Naive thymus-derived CD8-positive, alpha-beta T cell (primary cell): ENCODE data around the gene BICDL1. TPM values are rescaled to one million over a fixed set of nuclear protein-coding genes. Genes with fewer than 3 reads are reported as not detected.

Source experiments
- ATAC-seq, 2 donors: fragments of 150-1000 bp; cut with Tn5 transposase in 1 of 2; sonication (Bioruptor Pico), chemical (Tn5 transposase) in 1 of 2; 1 replicate in 1 of 2; 2 replicates in 1 of 2; pipeline ENCODE4 v1.10.0; 2021; ENCODE audit warnings: mild to moderate bottlenecking in 2 of 2, moderate library complexity in 2 of 2
- POLR2A ChIA-PET: fragments of 350-600 bp; sonication (Branson Sonifier 250); formaldehyde crosslinking; loops from one replicate; lab custom pipeline; 2021; ENCODE audit warnings: antibody characterized with exemption; lab: Charles Lee
- DNase-seq, 10 donors: peaks; one replicate each; pipeline versions ENCODE4 v3.0.0 to v3.0.0-alpha.2; 2020 to 2022
- H3K27ac Mint-ChIP-seq, 10 donors: one replicate each; pipeline ENCODE4 v1.8.0; 2020 to 2022; ENCODE audit warnings: mild to moderate bottlenecking in 10 of 10, mixed read lengths in 10 of 10, moderate library complexity in 4 of 10, inconsistent platforms in 1 of 10
- H3K27me3 Mint-ChIP-seq, 5 donors: one replicate each; pipeline ENCODE4 v1.8.0; 2021 to 2022; ENCODE audit warnings: mixed read lengths in 5 of 5
- H3K36me3 Mint-ChIP-seq, 3 donors: one replicate each; pipeline ENCODE4 v1.8.0; 2020 to 2022; ENCODE audit warnings: mixed read lengths in 3 of 3, mild to moderate bottlenecking in 2 of 3, inconsistent platforms in 1 of 3
- H3K4me1 Mint-ChIP-seq, 4 donors: one replicate each; pipeline ENCODE4 v1.8.0; 2021 to 2022; ENCODE audit warnings: mixed read lengths in 4 of 4
- H3K4me3 Mint-ChIP-seq, 10 donors: one replicate each; pipeline ENCODE4 v1.8.0; 2020 to 2022; ENCODE audit warnings: mild to moderate bottlenecking in 10 of 10, mixed read lengths in 10 of 10, moderate library complexity in 6 of 10, inconsistent platforms in 1 of 10
- H3K9me3 Mint-ChIP-seq, 9 donors: one replicate each; pipeline ENCODE4 v1.8.0; 2020 to 2022; ENCODE audit warnings: mixed read lengths in 9 of 9, mild to moderate bottlenecking in 3 of 9, inconsistent platforms in 1 of 9, moderate library complexity in 1 of 9
- polyA plus RNA-seq, 3 donors: library from polyadenylated mRNA; unstranded; fragments of 300-500 nt; fragmentation: Illumina TruSeq; gene quantifications; one replicate each; pipeline ENCODE4 v1.2.3, GENCODE V29; 2021
- total RNA-seq, 8 experiments: library from RNA in 2 of 8; stranded (reverse) in 2 of 8; gene quantifications; one replicate each; pipeline ENCODE4 v1.2.3 and lab custom pipeline; 2021 to 2026

BICDL1 gene
- total and polyA plus RNA-seq, 5 experiments from 2014 or later: 1.2 to 157 (median 1.9) TPM

- H3K4me1 Mint-ChIP-seq: peaks cover 7 to 27% (median 11%) of the 10 kb centered on the region in 4 donors
- DNase-seq (no peak), ATAC-seq (no peak)
- H3K27ac Mint-ChIP-seq: peak overlapping the region in 1 of 10 donors; percentile 59
- H3K4me3 Mint-ChIP-seq: no peak overlapping the region
- no peaks in the 10 kb centered on the region for H3K27me3 Mint-ChIP-seq
- H3K9me3 Mint-ChIP-seq: no peaks in the 10 kb centered on the region
- POLR2A ChIA-PET: interaction anchor here (0.6 kb wide), 1 partner anchor 39 kb away, joined by 3 read pairs; no protein-coding TSS in a partner anchor
- H3K36me3 Mint-ChIP-seq: peaks cover 0 to 62% (median 0%) of the 10 kb centered on the region in 3 donors
Measured at GRCh38 chr12:120098756-120099470, 109.9 kb downstream of the BICDL1 start.

DNA sequence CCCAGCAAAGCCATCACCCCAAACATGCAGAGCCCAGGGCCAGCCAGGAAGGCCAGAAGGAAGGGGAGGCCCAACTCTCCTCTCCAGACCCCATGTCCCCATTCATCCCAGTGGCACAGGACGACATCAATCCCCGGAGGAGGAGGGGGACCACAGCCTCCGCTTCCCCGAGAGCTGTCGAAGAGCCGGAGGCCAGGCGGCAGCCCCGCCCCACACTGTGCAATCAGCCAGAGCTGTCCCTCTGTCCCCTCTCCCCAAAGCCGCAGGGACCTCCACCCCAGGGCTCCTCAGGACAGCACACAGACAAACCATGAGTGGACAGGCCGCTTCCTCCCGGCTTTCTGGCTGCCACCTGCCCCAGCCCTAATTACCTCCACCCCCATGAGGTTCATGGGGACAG is 110.7 kb downstream of the BICDL1 start:
- Mint-ChIP-seq H3K27ac (peak overlapping the region in 2 of 10 donors; percentile 44 to 66), H3K4me1 (peaks cover 6 to 26% (median 12%) of the 10 kb centered on the region in 4 donors), H3K36me3 (peaks cover 0 to 66% (median 0%) of the 10 kb centered on the region in 3 donors), H3K9me3 (no peaks in the 10 kb centered on the region), H3K27me3 (no peaks in the 10 kb centered on the region), H3K4me3 (peak overlapping the region in 1 of 10 donors; percentile 18)
- ATAC-seq: no peak
- POLR2A ChIA-PET: interaction anchor here (0.6 to 1.7 kb wide), 3 partner anchors 9 to 40 kb away, joined by 3 to 4 read pairs (median 3); no protein-coding TSS in a partner anchor
- no peak for DNase-seq

DNA sequence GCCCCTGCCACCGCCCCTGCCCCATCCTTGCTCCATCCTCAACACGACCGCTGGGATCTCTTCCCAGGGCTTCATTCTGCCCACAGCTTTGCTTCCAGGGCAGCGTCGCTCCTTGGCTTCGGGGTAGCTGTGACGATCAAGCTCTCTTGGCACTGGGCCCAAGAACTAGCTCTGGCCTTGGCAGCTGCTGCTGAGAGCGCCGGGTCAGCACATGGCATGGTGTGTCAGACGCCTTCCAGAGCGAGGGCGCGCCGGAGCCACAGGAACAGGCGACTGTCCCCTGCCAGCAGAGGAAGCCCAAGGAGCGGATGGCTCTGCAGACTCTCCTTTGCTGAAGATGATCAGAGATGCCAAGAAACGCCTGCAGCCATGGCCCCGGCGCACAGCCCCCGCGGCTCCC is 111.6 kb downstream of the BICDL1 start:
- Mint-ChIP-seq H3K4me1 (peaks cover 7 to 32% (median 15%) of the 10 kb centered on the region in 4 donors), H3K9me3 (no peaks in the 10 kb centered on the region), H3K27me3 (no peaks in the 10 kb centered on the region), H3K4me3 (no peak overlapping the region), H3K27ac (peak overlapping the region in 2 of 10 donors; percentile 3 to 66), H3K36me3 (peaks cover 0 to 72% (median 3%) of the 10 kb centered on the region in 3 donors)
- ATAC-seq (no peak), DNase-seq (no peak)
- POLR2A ChIA-PET: interaction anchor here (1.7 kb wide), 1 partner anchor 10 kb away, joined by 4 read pairs; no protein-coding TSS in a partner anchor

DNA sequence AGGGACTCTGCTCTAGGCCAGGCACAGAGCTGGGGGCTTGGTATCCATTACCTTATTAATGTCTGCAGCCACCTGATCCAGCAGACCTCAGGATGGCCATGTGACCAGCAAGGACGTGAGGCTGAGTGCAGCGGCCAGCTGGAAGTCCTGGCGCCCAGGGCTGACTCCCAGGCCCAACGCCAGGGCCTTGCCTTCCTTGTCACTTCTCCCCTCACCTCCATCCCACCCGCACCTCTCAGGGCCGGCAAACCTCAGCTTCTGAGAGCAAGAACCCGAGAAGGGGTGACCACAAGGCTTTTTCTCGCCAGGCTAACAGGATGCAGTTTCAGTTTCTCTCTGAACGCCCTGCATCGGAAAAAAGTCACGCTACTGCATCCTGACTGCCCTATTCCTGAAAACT is 112.1 kb downstream of the BICDL1 start:
- H3K36me3 Mint-ChIP-seq: peaks cover 0 to 77% (median 3%) of the 10 kb centered on the region in 3 donors
- POLR2A ChIA-PET: interaction anchor here (0.5 to 1.7 kb wide), 3 partner anchors 10 to 104 kb away, joined by 4 to 5 read pairs (median 4); no protein-coding TSS in a partner anchor

DNA sequence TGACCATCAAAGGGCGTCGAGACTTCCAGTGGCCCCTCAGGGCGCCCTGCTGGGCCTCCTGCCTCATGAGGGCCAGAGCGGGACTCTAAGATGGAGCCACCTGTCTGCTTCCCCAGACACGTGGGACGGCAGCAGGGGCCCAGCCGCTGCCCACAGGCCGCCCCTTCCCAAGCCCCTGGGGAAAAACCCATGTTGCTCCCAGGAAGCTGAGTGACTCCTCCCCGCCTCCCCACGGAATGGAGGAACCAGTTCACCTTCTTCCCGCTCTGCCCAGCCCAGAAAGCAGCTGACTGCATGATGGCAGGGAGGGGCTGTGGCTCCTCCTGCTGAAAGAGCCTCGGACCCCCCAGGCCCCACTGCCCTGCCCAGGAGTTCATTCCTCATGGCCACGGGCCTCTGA is 112.6 kb downstream of the BICDL1 start:
- POLR2A ChIA-PET: interaction anchor here (0.5 to 1.7 kb wide), 3 partner anchors 9 to 105 kb away, joined by 4 to 5 read pairs (median 4); no protein-coding TSS in a partner anchor
- H3K27ac Mint-ChIP-seq: peak overlapping the region in 6 of 10 donors; percentile 41 to 89 (median 78)
- peak overlapping the region in 2 of 10 donors; percentile 48 to 70 for H3K4me3 Mint-ChIP-seq
- H3K4me1 Mint-ChIP-seq: peaks cover 9 to 37% (median 21%) of the 10 kb centered on the region in 4 donors
- ATAC-seq (no peak), DNase-seq (no peak)
- peaks cover 0 to 78% (median 3%) of the 10 kb centered on the region in 3 donors for H3K36me3 Mint-ChIP-seq
- no peaks in the 10 kb centered on the region for H3K9me3 Mint-ChIP-seq
- H3K27me3 Mint-ChIP-seq: no peaks in the 10 kb centered on the region

More for the DNA sequence above, 112.1 kb downstream of the BICDL1 start:
- Mint-ChIP-seq H3K27me3 (no peaks in the 10 kb centered on the region), H3K4me3 (peak overlapping the region in 2 of 10 donors; percentile 48 to 70), H3K9me3 (no peaks in the 10 kb centered on the region), H3K27ac (peak overlapping the region in 6 of 10 donors; percentile 39 to 89 (median 78)), H3K4me1 (peaks cover 8 to 35% (median 19%) of the 10 kb centered on the region in 4 donors)
- ATAC-seq: no peak
- no peak for DNase-seq

DNA sequence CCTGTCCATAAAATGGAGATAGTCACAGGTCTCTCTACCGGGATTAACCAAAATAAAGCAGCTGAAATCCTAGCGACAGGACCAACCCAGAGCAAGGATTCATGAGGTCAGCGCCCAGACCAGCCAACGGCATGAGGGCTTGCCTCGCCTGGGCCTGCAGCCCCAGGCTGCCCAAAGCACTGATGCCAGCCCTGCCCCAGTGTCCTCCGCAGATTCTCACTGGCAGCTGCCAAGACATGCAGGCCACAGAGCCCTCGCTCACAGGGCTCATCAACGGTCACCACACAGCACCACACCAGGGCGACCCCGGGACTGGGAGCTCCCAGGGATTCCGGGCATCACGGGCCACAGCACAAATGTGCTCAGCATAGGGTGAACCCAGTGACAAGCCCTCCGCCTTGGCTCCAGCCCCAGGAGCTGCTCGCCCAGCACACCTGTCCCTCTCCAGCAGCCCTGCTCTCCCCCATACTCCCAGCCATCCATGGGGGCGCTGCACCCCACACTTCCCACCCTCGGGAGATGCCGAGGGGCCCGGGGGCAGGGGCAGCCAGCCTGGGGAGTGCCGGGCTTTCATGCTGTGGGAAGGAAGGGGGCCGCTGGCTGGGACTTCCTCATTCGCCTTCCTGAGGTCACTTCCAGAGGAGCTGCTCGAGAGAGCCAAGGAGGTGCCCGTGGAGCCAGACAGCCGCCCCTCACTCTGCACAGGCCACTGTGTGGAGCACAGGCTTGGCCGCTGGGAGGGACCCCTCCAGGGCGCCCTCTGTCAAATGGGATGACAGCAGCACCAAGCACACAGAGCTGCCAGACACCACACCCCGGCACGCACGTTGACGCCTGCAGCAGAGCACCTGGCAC is 113.4 kb downstream of the BICDL1 start:
- DNase-seq: no peak
- Mint-ChIP-seq H3K4me3 (no peak overlapping the region), H3K27me3 (no peaks in the 10 kb centered on the region), H3K36me3 (peaks cover 0 to 78% (median 3%) of the 10 kb centered on the region in 3 donors), H3K4me1 (peaks cover 9 to 43% (median 23%) of the 10 kb centered on the region in 4 donors), H3K27ac (peak overlapping the region in 3 of 10 donors; percentile 40 to 48 (median 44)), H3K9me3 (no peaks in the 10 kb centered on the region)
- POLR2A ChIA-PET: interaction anchor here (1.5 kb wide), 1 partner anchor 8 kb away, joined by 5 read pairs; no protein-coding TSS in a partner anchor
- ATAC-seq: no peak

DNA sequence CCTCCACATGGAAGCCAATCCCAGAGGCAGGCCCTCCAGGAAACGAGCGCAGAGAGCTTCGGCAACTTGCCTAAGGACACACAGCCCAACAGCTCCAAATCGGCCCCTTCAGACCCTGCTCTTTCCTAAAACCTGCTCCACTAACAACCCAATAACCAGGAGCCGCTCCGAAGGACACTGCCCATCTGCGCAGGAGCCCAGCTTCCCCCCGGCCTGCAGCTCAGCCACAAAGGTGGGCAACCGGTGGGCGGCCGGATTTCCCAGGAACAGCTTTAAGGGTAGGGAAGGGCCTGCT is 114.0 kb downstream of the BICDL1 start:
- POLR2A ChIA-PET: no interaction called here
- peaks cover 0 to 77% (median 5%) of the 10 kb centered on the region in 3 donors for H3K36me3 Mint-ChIP-seq

GRCh38 chr12:120103371-120103770 is 114.3 kb downstream of the BICDL1 start:
- Mint-ChIP-seq H3K4me3 (no peak overlapping the region), H3K27ac (no peak overlapping the region), H3K27me3 (no peaks in the 10 kb centered on the region), H3K36me3 (peaks cover 0 to 78% (median 5%) of the 10 kb centered on the region in 3 donors), H3K9me3 (no peaks in the 10 kb centered on the region), H3K4me1 (peaks cover 13 to 49% (median 30%) of the 10 kb centered on the region in 4 donors)
- DNase-seq: no peak
- POLR2A ChIA-PET: interaction anchor here (1.4 to 2.5 kb wide), 2 partner anchors 13 to 16 kb away, joined by 3 to 13 read pairs; partner anchors contain the start of gene RAB35
- no peak for ATAC-seq

More for the DNA sequence above, 114.0 kb downstream of the BICDL1 start:
- ATAC-seq (no peak), DNase-seq (no peak)
- Mint-ChIP-seq H3K4me1 (peaks cover 12 to 45% (median 26%) of the 10 kb centered on the region in 4 donors), H3K9me3 (no peaks in the 10 kb centered on the region), H3K4me3 (no peak overlapping the region), H3K27me3 (no peaks in the 10 kb centered on the region), H3K27ac (no peak overlapping the region)

DNA sequence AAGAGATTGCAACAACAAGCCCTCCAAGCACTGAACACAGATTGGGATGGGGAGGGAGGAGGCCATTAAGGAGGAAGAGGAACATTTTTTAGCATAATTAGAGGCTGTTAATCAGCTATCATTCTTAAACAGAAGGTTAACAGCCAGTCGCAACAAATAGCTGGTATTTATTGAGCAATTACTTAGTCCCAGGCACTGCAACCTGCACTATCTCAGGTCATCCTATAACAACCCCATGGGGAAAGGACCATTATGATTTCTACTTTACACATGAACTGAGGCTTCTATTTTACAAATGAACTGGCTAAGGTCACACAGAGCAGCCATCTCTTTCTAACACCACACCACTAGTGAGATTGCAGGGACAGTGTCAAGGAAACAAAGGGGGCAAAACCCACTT is 117.1 kb downstream of the BICDL1 start:
- peaks cover 24 to 65% (median 53%) of the 10 kb centered on the region in 4 donors for H3K4me1 Mint-ChIP-seq
- no peak overlapping the region for H3K27ac Mint-ChIP-seq
- peaks cover 0 to 60% (median 5%) of the 10 kb centered on the region in 3 donors for H3K36me3 Mint-ChIP-seq
- POLR2A ChIA-PET: no interaction called here
- H3K9me3 Mint-ChIP-seq: no peaks in the 10 kb centered on the region
- DNase-seq (no peak), ATAC-seq (no peak)
- H3K4me3 Mint-ChIP-seq: no peak overlapping the region
- no peaks in the 10 kb centered on the region for H3K27me3 Mint-ChIP-seq

- peak overlapping the region in 8 of 10 donors; percentile 28 to 86 (median 76) for H3K4me3 Mint-ChIP-seq
Measured at GRCh38 chr12:120109570-120110267, 120.7 kb downstream of the BICDL1 start.

More at GRCh38 chr12:120109570-120110267, 120.7 kb downstream of the BICDL1 start:
- Mint-ChIP-seq H3K9me3 (no peaks in the 10 kb centered on the region), H3K4me1 (peaks cover 32 to 76% (median 69%) of the 10 kb centered on the region in 4 donors), H3K27me3 (no peaks in the 10 kb centered on the region), H3K27ac (peak overlapping the region in 3 of 10 donors; percentile 36 to 72 (median 68)), H3K36me3 (peaks cover 0 to 56% (median 7%) of the 10 kb centered on the region in 3 donors)
- ATAC-seq (no peak), DNase-seq (no peak)
- POLR2A ChIA-PET: interaction anchor here (0.6 to 2.3 kb wide), 6 partner anchors 10 to 183 kb away, joined by 3 to 6 read pairs (median 6); partner anchors contain the start of genes RNU4-1, RNU4-2 and RPLP0
